Activated CD4-positive, alpha-beta T cell treated with anti-CD3 and anti-CD28 coated beads, Interleukin-2, amount 50 U/mL, for 24 hours (primary cell): Measurements from ENCODE around the gene KANSL1.

Source experiments
- DNase-seq, 2 donors: peaks; one replicate each; pipeline ENCODE4 v3.0.0-alpha.2; 2020; ENCODE audit warnings: low read depth in 1 of 2, low spot score in 1 of 2

Gene KANSL1

GRCh38 chr17:46141645-46142044, 51.6 kb downstream of the KANSL1 start:
- DNase-seq: no peak

DNA sequence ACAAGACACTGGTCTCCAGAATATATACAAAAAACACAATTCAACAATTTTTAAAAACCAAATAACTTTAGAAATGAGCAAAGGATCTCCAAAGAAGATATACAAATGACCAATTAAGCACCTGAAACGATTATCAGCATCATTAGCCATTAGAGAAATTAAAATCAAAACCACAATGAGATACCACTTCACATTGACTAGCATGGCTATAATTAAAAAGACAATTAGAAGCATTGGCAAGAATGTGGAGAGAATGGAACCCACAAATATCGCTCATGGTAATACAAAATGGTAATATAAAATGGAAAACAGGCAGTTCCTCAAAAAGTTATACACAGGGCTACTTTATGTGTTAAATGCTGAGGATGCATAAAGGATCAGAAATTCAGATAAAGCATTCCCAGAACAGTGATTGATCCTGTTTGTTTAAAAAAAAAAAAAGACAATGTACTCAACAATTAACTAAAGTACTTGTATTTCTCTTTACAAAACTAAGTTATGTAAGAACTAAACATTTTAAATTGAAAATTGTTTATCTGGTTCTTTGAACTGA, 52.5 kb downstream of the KANSL1 start:
- no peak for DNase-seq

- DNase-seq: no peak
Measured at GRCh38 chr17:46139432-46140210, 53.6 kb downstream of the KANSL1 start.

- DNase-seq: no peak
Measured at GRCh38 chr17:46138473-46138872, 54.8 kb downstream of the KANSL1 start.

- DNase-seq: no peak
Measured at GRCh38 chr17:46136820-46137219, 56.4 kb downstream of the KANSL1 start.

GRCh38 chr17:46135879-46136563, 57.2 kb downstream of the KANSL1 start:
- no peak for DNase-seq

- no peak for DNase-seq
Measured at GRCh38 chr17:46135126-46135812, 58.0 kb downstream of the KANSL1 start.

- DNase-seq: no peak
Measured at GRCh38 chr17:46129302-46129701, 63.9 kb downstream of the KANSL1 start.

DNA sequence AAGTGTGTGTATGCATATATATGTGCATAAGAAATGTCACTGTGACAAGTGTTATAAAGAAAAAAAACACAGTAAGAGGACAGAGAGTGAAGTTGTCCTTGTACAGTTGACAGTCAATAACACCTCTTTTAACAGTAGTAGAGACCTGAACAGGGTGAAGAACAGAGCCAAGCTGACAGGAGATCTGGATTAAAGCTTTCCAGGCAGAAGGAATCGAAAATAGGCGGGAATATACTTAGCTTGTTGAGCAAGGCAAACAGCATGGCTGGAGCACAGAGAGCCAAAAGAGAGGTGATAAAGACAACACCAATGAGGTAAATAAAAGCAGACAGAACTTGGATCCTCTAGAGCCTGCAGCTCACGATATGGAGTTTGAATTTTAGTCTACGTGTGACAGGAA, 64.8 kb downstream of the KANSL1 start:
- DNase-seq: no peak

- no peak for DNase-seq
Measured at GRCh38 chr17:46127524-46127923, 65.7 kb downstream of the KANSL1 start.

DNA sequence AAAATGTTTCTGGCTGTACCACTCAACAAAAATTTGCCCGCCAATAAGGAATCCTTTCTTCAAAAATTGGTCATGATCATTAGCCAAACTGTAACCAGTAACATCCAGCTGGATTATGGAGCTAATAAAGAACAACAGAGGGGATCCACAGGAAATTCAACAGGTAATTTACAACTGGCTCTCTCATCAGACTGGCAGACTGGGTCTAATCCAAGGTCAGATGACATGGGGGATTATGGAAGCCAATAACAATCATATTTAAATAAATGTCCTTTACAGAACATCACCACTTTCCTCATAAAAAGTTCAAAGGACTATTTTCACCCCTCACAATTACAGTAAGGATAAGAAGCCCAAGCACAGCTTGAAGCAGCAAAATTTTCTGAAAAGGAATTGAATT, 66.4 kb downstream of the KANSL1 start:
- no peak for DNase-seq

- no peak for DNase-seq
Measured at GRCh38 chr17:46125831-46126230, 67.4 kb downstream of the KANSL1 start.

DNA sequence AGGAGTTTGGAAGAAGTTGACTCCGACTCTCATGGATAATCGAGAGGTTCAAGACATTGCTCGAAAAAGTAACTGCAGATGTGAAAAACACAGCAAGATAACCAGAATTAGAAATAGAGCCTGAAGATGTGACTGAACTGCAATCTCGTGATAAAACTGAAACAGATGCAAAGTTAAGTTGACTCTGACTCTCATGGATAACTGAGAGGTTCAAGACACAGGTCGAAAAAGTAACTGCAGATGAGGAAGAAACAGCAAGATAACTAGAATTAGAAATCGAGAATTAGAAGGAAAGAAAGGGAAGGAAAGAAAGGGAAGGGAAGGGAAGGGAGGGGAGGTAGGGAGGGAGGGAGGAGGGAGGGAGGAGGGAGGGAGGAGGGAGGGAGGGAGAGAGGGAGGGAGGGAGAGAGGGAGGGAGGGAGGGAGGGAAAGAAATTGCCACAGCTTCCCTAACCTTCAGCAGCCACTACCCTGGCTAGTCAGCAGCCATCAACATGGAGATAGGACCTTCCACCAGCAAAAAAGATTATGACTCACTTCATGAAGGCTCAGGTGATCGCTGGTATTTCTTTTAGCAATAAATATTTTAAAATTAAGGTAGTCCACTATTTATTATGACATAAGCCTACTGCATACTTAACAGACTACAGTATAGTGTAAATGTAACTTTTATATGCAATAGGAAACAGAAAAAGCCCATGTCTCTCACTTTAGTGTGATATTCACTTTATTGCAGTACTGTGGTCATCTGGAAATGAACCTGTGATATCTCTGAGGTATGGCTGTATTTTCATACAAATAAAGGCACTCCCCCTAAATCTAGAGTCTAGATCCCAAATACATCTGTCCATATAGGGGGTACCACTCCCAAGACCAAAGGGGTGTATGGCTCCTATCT, 68.3 kb downstream of the KANSL1 start:
- DNase-seq: no peak

DNA sequence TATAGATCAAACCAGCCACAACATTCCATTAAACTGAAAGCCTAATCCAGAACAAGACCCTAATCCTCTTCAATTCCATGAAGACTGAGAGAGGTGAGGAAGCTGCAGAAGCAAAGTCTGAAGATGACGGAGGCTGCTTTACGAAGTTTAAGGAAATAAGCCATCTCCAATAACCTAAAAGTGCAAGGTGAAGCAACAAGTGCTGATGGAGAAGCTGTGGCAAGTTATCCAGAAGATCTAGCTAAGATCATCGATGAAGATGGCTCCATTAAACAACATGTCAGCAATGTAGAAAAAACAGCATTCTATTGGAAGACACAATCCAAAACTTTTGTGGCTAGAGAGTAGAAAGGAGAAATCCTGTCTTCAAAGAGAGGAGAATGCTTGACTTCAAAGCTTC, 69.6 kb downstream of the KANSL1 start:
- no peak for DNase-seq

GRCh38 chr17:46122486-46122871, 70.8 kb downstream of the KANSL1 start:
- DNase-seq: no peak

DNA sequence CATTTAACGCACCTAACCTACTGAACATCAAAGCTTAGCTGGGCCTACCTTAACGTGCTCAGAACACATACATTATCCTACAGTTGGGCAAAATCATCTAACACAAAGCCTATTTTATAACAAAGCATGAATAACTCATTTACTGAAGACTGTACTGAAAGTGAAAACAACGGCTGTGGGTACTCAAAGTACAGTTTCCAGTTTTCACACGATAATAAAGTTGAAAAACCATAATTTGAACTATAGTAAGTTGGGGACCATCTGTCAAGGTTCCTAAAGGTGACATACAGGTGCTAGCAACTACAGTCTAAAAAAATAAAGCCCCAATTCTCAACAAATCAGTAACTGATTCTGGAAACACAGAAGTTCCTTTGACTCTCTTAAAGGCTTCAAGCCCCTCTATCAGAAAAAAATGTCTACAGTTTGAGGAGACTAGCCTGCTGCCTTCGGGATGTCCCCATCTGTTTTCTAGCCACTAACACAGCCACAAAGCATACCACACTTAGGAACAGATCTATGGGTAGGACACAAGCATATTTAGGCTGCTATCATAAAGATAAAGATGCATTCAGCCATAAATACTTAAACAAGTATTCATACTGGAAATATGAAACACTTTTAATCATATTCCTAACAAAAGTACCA, 71.3 kb downstream of the KANSL1 start:
- DNase-seq: no peak

DNA sequence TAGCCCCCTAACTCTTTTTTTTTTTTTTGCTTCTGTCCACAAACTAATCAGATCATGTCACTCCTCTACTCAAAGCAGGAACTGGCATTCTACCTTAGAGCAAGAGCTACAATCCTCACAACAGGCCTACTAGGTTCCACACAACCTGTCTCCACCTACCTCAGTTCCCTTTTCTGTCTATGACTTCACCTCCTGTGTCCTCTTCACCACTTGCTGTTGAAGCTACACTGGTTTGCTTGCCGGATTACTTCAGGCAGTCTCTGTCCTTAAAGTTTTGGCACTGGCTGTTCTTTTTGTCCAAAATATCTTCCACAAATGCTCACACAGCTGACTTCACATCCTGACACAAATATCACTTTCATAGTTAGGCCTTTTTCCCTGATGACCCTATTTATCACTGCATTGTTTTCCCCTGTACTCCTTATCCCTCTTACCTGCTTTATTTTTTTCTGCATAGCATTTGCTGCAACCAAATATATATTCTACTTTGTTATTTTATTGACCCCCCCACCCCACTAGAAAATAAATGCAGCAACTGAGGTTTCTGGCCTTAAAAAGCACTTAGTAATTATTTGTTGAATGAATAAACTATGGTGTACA, 72.0 kb downstream of the KANSL1 start:
- DNase-seq: no peak

- DNase-seq: no peak
Measured at GRCh38 chr17:46120537-46120936, 72.7 kb downstream of the KANSL1 start.

GRCh38 chr17:46120078-46120477, 73.2 kb downstream of the KANSL1 start:
- DNase-seq: no peak

DNA sequence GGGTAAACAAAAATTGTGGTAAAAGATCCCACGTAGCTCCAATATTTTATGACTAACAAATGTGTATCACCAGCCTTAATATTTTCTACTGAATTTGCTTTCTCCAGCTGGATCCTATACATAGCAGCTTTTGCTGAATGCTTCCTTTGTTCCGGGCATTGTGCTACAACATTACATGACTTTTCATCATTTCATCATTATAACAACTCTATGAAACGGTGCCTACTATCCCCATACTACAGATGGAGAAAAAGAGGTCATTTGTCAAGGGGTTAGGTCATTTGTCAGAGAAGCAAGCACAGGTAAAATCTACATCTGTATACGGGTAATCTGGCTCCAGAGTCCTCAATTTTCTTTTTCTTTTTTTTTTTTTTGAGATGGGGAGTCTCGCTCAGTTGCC, 74.3 kb downstream of the KANSL1 start:
- no peak for DNase-seq
